ENCODE measurements around the gene CLCN4.

DNA sequence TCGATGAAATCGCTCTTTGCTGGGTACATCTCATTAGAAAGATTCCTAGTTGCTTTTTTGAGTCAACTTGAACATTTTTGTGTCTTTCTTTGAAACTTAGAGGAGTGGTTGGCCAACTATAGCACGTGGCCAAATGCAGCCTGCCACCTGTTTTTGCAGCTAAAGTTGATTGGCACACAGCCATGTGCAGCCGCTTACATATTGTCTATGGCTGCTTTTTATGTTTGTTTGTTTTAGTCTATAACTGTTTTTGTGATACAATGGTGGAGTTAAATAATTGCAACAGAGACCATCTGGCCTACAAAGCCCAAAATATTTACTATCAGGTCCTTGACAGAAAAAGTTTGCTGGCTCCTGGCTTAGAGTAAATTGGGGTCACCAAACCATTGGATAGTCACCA lies 86.3 kb downstream of the CLCN4 start:
- TF ChIP-seq, protein P1, sequence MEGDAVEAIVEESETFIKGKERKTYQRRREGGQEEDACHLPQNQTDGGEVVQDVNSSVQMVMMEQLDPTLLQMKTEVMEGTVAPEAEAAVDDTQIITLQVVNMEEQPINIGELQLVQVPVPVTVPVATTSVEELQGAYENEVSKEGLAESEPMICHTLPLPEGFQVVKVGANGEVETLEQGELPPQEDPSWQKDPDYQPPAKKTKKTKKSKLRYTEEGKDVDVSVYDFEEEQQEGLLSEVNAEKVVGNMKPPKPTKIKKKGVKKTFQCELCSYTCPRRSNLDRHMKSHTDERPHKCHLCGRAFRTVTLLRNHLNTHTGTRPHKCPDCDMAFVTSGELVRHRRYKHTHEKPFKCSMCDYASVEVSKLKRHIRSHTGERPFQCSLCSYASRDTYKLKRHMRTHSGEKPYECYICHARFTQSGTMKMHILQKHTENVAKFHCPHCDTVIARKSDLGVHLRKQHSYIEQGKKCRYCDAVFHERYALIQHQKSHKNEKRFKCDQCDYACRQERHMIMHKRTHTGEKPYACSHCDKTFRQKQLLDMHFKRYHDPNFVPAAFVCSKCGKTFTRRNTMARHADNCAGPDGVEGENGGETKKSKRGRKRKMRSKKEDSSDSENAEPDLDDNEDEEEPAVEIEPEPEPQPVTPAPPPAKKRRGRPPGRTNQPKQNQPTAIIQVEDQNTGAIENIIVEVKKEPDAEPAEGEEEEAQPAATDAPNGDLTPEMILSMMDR (IDR thresholded peaks at IDR 0.05 in 4 of 5, conservative IDR thresholded peaks at IDR 0.05 in 1 of 5): no peak
- TF ChIP-seq POLR2A (IDR thresholded peaks at IDR 0.05): no peak
